ENCODE data around the gene NRCAM.

Gene NRCAM

GRCh38 chr7:108114117-108114841 is 342.0 kb downstream of the NRCAM start:
- ChIA-PET CTCF (interaction anchor here (0.6 to 2.3 kb wide), 12 partner anchors 10 to 383 kb away, joined by 3 to 29 read pairs (median 5); partner anchors contain the start of gene LAMB4), POLR2A (no interaction called here)
- Histone ChIP-seq H3K4me1 (ENCODE audit: control insufficient read depth, insufficient read depth, low read length) (no peaks in the 10 kb centered on the region), H3K36me3 (ENCODE audit: control insufficient read depth in 2 of 2, insufficient read depth in 1 of 2, low read length in 2 of 2) (no peaks in the 10 kb centered on the region), H3K4me3 (ENCODE audit: low read depth, low read length) (no peak overlapping the region), H3K27ac (ENCODE audit: extremely low read depth, low read depth, low read length) (no peak overlapping the region), H3K9me3 (ENCODE audit: control insufficient read depth, insufficient read depth, low read depth, low read length) (no peaks in the 10 kb centered on the region)
- TF ChIP-seq OVOL3 (tag by site-specific recombination; IDR thresholded peaks at IDR 0.05) = no peak
- TF ChIP-seq ZNF654 (tag by site-specific recombination; IDR thresholded peaks at IDR 0.05; ENCODE audit: low read depth) = peak; percentile 73
- no peak for TF ChIP-seq ZIC2 (tag by site-specific recombination; IDR thresholded peaks at IDR 0.05)
- TF ChIP-seq ZNF140 (tag by site-specific recombination; IDR thresholded peaks at IDR 0.05) = no peak
- no peak for TF ChIP-seq ZNF692 (tag by site-specific recombination; IDR thresholded peaks at IDR 0.05)
- no peak for TF ChIP-seq ZNF521 (tag by site-specific recombination; IDR thresholded peaks at IDR 0.05)
- no peak for TF ChIP-seq ZNF704 (tag by site-specific recombination; IDR thresholded peaks at IDR 0.05)

- no peak overlapping the region for H3K27ac ChIP-seq (ENCODE audit: extremely low read depth, low read depth, low read length)
- H3K36me3 ChIP-seq (ENCODE audit: control insufficient read depth in 2 of 2, insufficient read depth in 1 of 2, low read length in 2 of 2) = no peaks in the 10 kb centered on the region
- POLR2A ChIA-PET = no interaction called here
- no peak overlapping the region for H3K4me3 ChIP-seq (ENCODE audit: low read depth, low read length)
- no peaks in the 10 kb centered on the region for H3K4me1 ChIP-seq (ENCODE audit: control insufficient read depth, insufficient read depth, low read length)
- no peaks in the 10 kb centered on the region for H3K9me3 ChIP-seq (ENCODE audit: control insufficient read depth, insufficient read depth, low read depth, low read length)
- CTCF ChIA-PET = interaction anchor here (0.7 to 2.3 kb wide), 7 partner anchors 10 to 385 kb away, joined by 3 to 29 read pairs (median 3); no protein-coding TSS in a partner anchor
- TF ChIP-seq ZNF248 (tag by site-specific recombination; IDR thresholded peaks at IDR 0.05) (no peak), MZF1 (tag by site-specific recombination; IDR thresholded peaks at IDR 0.05; ENCODE audit: borderline replicate concordance) (no peak), ZNF366 (tag by site-specific recombination; conservative IDR thresholded peaks at IDR 0.05) (no peak), GLIS1 (tag by site-specific recombination; IDR thresholded peaks at IDR 0.05) (no peak), KLF8 (tag by site-specific recombination; IDR thresholded peaks at IDR 0.05) (no peak), ZBTB48 (tag by site-specific recombination; IDR thresholded peaks at IDR 0.05) (no peak), CTCF (tag by site-specific recombination; IDR thresholded peaks at IDR 0.05) (no peak), ZNF362 (tag by site-specific recombination; IDR thresholded peaks at IDR 0.05) (no peak), ZNF624 (tag by site-specific recombination; IDR thresholded peaks at IDR 0.05) (no peak), GLI2 (tag by site-specific recombination; IDR thresholded peaks at IDR 0.05; ENCODE audit: borderline replicate concordance, low read depth) (no peak), ZNF350 (tag by site-specific recombination; IDR thresholded peaks at IDR 0.05) (no peak), ZNF211 (tag by site-specific recombination; IDR thresholded peaks at IDR 0.05; ENCODE audit: low read depth) (no peak), PRDM4 (tag by site-specific recombination; IDR thresholded peaks at IDR 0.05) (no peak), SALL2 (tag by site-specific recombination; IDR thresholded peaks at IDR 0.05; ENCODE audit: borderline replicate concordance) (no peak), ZNF10 (tag by site-specific recombination; IDR thresholded peaks at IDR 0.05) (no peak), ZBTB11 (tag by site-specific recombination; conservative IDR thresholded peaks at IDR 0.05; ENCODE audit: low read depth) (no peak)
These were observed 343.6 kb downstream of the NRCAM start for GRCh38 chr7:108112683-108113082.
